K562 (cell line): ENCODE data around the gene GPR37L1. TPM values are rescaled to one million over a fixed set of nuclear protein-coding genes. Genes with fewer than 3 reads are reported as not detected.

Source experiments
- CUX1 ChIP-seq: fragments of 200-800 bp; sonication (Bioruptor generic); IDR thresholded peaks from 2 replicates; pipeline ENCODE4 v1.6.1; 2016; ENCODE audit warnings: missing genetic modification characterization, missing compliant biosample characterization
- ETS1 ChIP-seq: conservative IDR thresholded peaks from 2 replicates; pipeline ENCODE4 v1.6.1; 2011; ENCODE audit warnings: low read depth, mild to moderate bottlenecking, low read length; ENCODE audit not compliant: control insufficient read depth
- GTF2B ChIP-seq: IDR thresholded peaks from 2 replicates; pipeline ENCODE4 v1.6.1; 2011; ENCODE audit not compliant: insufficient read length; ENCODE audit errors: extremely low read depth
- HIVEP1 ChIP-seq: fragments of 250-450 bp; sonication (Bioruptor Pico); IDR thresholded peaks from 2 replicates; pipeline ENCODE4 v1.4.0; 2020; ENCODE audit warnings: mild to moderate bottlenecking
- HNRNPL ChIP-seq: fragments of 200-400 bp; formaldehyde crosslinking; IDR thresholded peaks from 2 replicates; pipeline ENCODE4 v1.6.1; 2017; ENCODE audit warnings: low read depth, mild to moderate bottlenecking, low read length
- NONO ChIP-seq, 2 experiments: fragments of 200-400 bp in 1 of 2; fragments of 450-650 bp in 1 of 2; formaldehyde crosslinking in 1 of 2; IDR thresholded peaks; 2 replicates each; pipeline ENCODE4 v1.6.1; 2017; ENCODE audit warnings: low read depth in 2 of 2, mild to moderate bottlenecking in 2 of 2, moderate library complexity in 2 of 2, low read length in 1 of 2
- SIX5 ChIP-seq, 2 experiments: IDR thresholded peaks; 2 replicates each; pipeline ENCODE4 v1.6.1; 2011; ENCODE audit warnings: low read length in 2 of 2, borderline replicate concordance in 1 of 2, low read depth in 1 of 2, mild to moderate bottlenecking in 1 of 2, moderate library complexity in 1 of 2; ENCODE audit not compliant: insufficient read depth in 1 of 2
- SNIP1 ChIP-seq: fragments of 450-650 bp; IDR thresholded peaks from 2 replicates; pipeline ENCODE4 v1.7.1; 2017; ENCODE audit warnings: low read depth, mild to moderate bottlenecking
- TCFL5 ChIP-seq: fragments of 250-450 bp; sonication (Bioruptor Pico); conservative IDR thresholded peaks from 2 replicates; pipeline ENCODE4 v1.6.1; 2021; ENCODE audit warnings: mild to moderate bottlenecking, moderate library complexity, matching md5 sums
- TOE1 ChIP-seq, 2 experiments: fragments of 450-650 bp in 1 of 2; sonication (generic) in 1 of 2; formaldehyde crosslinking in 1 of 2; IDR thresholded peaks; 2 replicates each; pipeline versions ENCODE4 v1.7.1 to v1.8.0; 2016 to 2022; ENCODE audit warnings: borderline replicate concordance in 2 of 2, mild to moderate bottlenecking in 2 of 2, antibody characterized with exemption in 1 of 2, inconsistent platforms in 1 of 2, low read depth in 1 of 2, missing genetic modification reagents in 1 of 2, moderate library complexity in 1 of 2
- ZFPM2 ChIP-seq: fragments of 250-450 bp; sonication (Bioruptor Pico); IDR thresholded peaks from 2 replicates; pipeline ENCODE4 v1.5.1; 2022; ENCODE audit warnings: mild to moderate bottlenecking
- polyA plus RNA-seq, 8 experiments: library from polyadenylated mRNA; depleted of rRNA in 4 of 8; stranded (reverse) in 5 of 8; unstranded in 3 of 8; fragments of >200 nt; fragmentation: Nextera tagmentation in 2 of 8; fragmentation: Illumina TruSeq in 1 of 8; extraction: Ambion mirVana in 2 of 8; extraction: Trizol in 1 of 8; gene quantifications; 2 replicates each; pipeline versions ENCODE4 v1.2.1 to v1.2.3, GENCODE V29; 2011 to 2014; ENCODE audit warnings: inconsistent platforms in 1 of 8, missing spikeins in 1 of 8
- total RNA-seq, 7 experiments: library from RNA; depleted of rRNA in 6 of 7; stranded (reverse); fragments of >200 nt in 6 of 7; fragmentation: Illumina TruSeq in 2 of 7; extraction: Trizol in 2 of 7; gene quantifications; 2 replicates each; pipeline versions ENCODE4 v1.2.1 to v1.2.3, GENCODE V29; 2011 to 2021; ENCODE audit warnings: low replicate concordance in 1 of 7
- TF ChIP-seq, protein P1 (sequence below): sonication (generic); formaldehyde crosslinking; IDR thresholded peaks from 2 replicates; pipeline ENCODE4 v1.9.0; 2022; ENCODE audit warnings: mild to moderate bottlenecking, missing genetic modification reagents
- TF ChIP-seq, protein P2 (sequence below): fragments of 250-450 bp; sonication (Bioruptor Pico); IDR thresholded peaks from 2 replicates; pipeline ENCODE4 v1.8.0; 2022; ENCODE audit warnings: inconsistent platforms, mild to moderate bottlenecking, moderate library complexity, borderline replicate concordance
- TF ChIP-seq, protein P3 (sequence below): fragments of 450-650 bp; conservative IDR thresholded peaks from 2 replicates; pipeline ENCODE4 v1.6.1; 2016; ENCODE audit warnings: missing genetic modification characterization, low read depth, mild to moderate bottlenecking, control low read depth, missing compliant biosample characterization

GPR37L1 gene
- total and polyA plus RNA-seq, 9 of the 15 experiments (the other 6 are each of a cell fraction or from before 2014, with no cell fraction given): not detected

- TF ChIP-seq SIX5 (IDR thresholded peaks at IDR 0.05; ENCODE audit: borderline replicate concordance in 1 of 2, insufficient read depth in 1 of 2, low read depth in 1 of 2, low read length in 2 of 2) (no peak), SNIP1 (no peak), ETS1 (no peak; the same call in 1 of the 2 replicates), ZFPM2 (CRISPR knock-in tag) (no peak), HNRNPL (no peak), TOE1 (IDR thresholded peaks at IDR 0.05; ENCODE audit: borderline replicate concordance) (no peak), TOE1 (CRISPR knock-in tag; IDR thresholded peaks at IDR 0.05; ENCODE audit: borderline replicate concordance, low read depth) (0 out of 2 replicates have a peak, but pooled peaks have one; percentile 33), HIVEP1 (no peak), GTF2B (no peak), NONO (IDR thresholded peaks at IDR 0.05; ENCODE audit: low read depth in 2 of 2, low read length in 1 of 2) (no peak), TCFL5 (no peak), CUX1 (0 out of 2 replicates have a peak, but pooled peaks have one; percentile 17)
- TF ChIP-seq, protein P1, sequence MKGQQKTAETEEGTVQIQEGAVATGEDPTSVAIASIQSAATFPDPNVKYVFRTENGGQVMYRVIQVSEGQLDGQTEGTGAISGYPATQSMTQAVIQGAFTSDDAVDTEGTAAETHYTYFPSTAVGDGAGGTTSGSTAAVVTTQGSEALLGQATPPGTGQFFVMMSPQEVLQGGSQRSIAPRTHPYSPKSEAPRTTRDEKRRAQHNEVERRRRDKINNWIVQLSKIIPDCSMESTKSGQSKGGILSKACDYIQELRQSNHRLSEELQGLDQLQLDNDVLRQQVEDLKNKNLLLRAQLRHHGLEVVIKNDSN (CRISPR knock-in tag): no peak
- TF ChIP-seq, protein P2, sequence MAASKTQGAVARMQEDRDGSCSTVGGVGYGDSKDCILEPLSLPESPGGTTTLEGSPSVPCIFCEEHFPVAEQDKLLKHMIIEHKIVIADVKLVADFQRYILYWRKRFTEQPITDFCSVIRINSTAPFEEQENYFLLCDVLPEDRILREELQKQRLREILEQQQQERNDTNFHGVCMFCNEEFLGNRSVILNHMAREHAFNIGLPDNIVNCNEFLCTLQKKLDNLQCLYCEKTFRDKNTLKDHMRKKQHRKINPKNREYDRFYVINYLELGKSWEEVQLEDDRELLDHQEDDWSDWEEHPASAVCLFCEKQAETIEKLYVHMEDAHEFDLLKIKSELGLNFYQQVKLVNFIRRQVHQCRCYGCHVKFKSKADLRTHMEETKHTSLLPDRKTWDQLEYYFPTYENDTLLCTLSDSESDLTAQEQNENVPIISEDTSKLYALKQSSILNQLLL (CRISPR knock-in tag): no peak
- TF ChIP-seq, protein P3, sequence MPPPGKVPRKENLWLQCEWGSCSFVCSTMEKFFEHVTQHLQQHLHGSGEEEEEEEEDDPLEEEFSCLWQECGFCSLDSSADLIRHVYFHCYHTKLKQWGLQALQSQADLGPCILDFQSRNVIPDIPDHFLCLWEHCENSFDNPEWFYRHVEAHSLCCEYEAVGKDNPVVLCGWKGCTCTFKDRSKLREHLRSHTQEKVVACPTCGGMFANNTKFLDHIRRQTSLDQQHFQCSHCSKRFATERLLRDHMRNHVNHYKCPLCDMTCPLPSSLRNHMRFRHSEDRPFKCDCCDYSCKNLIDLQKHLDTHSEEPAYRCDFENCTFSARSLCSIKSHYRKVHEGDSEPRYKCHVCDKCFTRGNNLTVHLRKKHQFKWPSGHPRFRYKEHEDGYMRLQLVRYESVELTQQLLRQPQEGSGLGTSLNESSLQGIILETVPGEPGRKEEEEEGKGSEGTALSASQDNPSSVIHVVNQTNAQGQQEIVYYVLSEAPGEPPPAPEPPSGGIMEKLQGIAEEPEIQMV (tag): no peak
Measured at GRCh38 chr1:202154766-202155477, 32.2 kb downstream of the GPR37L1 start (continued).
